LNCaP clone FGC (cell line): Measurements from ENCODE around the gene IGF1.
A peak's percentile ranks its signal among the peaks of the same experiment; 100 is the strongest.

Experiments
- DNase-seq: peaks from one replicate; pipeline ENCODE4 v3.0.0-alpha.2; 2011; ENCODE audit warnings: low read depth
- H3K4me3 ChIP-seq: 2 replicates; pipeline ENCODE4 v1.5.1; 2011; ENCODE audit warnings: mild to moderate bottlenecking, low read depth, low read length, control low read depth
- CTCF ChIP-seq: IDR thresholded peaks from 2 replicates; pipeline ENCODE4 v1.5.1; 2012; ENCODE audit warnings: mild to moderate bottlenecking; ENCODE audit not compliant: control insufficient read depth, insufficient read depth; ENCODE audit errors: extremely low read depth

IGF1 gene

GRCh38 chr12:102410511-102410910, 69.9 kb downstream of the IGF1 start:
- H3K4me3 ChIP-seq = no peak overlapping the region
- no peak for TF ChIP-seq CTCF
- no peak for DNase-seq

- DNase-seq = no peak
- no peak for TF ChIP-seq CTCF
- no peak overlapping the region for H3K4me3 ChIP-seq
These were observed 71.7 kb downstream of the IGF1 start for GRCh38 chr12:102408487-102409297.

- TF ChIP-seq CTCF = no peak
- no peak for DNase-seq
- no peak overlapping the region for H3K4me3 ChIP-seq
These were observed 72.4 kb downstream of the IGF1 start for GRCh38 chr12:102407776-102408486.

GRCh38 chr12:102406033-102406584, 74.3 kb downstream of the IGF1 start:
- no peak for TF ChIP-seq CTCF
- no peak overlapping the region for H3K4me3 ChIP-seq
- DNase-seq = peak; percentile 14

GRCh38 chr12:102401087-102401486, 79.3 kb downstream of the IGF1 start:
- H3K4me3 ChIP-seq = no peak overlapping the region
- DNase-seq = no peak
- TF ChIP-seq CTCF = no peak

- no peak for TF ChIP-seq CTCF
- DNase-seq = no peak
- H3K4me3 ChIP-seq = no peak overlapping the region
These were observed 80.7 kb downstream of the IGF1 start for GRCh38 chr12:102399653-102400052.
